Measurements from ENCODE around the gene DLG3.

Gene DLG3

DNA sequence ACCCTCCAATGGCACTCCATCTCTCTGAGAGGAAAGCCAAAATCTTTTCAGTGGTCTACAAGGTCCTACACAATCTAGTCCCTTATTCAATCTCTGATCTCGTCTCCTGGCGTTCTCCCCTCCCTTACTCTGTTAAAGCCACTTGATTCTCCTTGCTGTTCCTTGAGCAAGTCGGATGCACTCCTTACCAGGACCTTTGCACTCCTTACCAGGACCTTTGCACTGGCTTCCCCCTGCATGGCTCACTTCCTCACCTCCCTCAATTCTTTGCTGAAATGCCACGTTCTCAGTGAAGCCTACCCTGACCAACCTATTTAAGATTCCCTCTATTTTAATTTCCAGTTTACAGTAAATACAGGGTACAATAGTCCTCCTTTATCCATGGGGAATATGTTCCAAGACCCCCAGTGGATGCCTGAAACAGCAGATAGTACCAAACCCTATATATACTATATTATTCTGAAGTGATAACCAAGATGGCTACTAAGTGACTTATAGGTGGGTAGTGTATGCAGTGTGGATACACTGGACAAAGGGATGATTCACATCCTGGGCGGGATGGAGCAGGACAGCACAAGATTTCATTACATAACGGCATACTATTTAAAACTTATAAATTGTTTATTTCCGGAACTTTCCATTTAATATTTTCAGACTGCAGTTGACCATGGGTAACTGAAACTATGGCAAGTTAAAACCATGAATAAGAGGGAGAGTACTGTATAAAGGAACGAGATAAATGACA, 6.5 kb upstream of the DLG3 start:
- DNase-seq, result no peak

DNA sequence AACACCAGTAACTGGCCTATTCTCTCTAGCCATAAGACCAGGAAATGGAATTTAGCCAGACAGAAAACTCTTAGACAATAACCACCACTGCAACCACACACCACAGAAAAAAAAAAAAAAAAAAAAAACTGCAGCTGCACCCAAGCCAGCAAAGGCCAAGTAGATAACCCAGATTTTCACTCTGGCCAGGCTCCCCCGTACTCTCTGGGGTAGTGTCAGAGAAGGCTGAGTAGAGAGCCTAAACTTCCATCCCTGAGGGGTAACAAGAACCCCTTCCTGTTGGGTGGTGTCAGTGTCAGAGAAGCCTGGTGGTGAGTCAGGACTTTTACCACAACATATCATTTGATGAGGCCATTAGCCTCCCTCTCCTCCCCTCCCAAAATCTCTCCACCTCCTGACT, 5.6 kb upstream of the DLG3 start:
- no peak for DNase-seq

DNA sequence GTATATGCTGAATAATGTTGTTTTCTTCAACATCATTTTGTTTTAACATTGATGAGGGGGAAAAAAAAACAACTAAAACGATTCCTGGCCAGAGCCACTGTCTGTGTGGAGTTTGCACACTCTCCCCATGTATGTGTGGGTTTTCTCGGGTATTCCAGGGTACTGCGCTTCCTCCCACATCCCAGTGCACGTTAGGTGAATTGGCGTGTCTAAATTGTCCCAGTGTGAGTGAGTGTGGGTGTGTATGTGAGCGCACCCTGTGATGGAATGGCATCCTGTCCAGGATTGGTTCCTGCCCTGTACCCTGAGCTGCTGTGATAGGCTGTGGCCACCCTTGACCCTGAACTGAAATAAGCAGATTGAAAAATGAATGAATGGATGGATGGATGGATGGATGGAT, 2.4 kb upstream of the DLG3 start:
- DNase-seq, result no peak

DNA sequence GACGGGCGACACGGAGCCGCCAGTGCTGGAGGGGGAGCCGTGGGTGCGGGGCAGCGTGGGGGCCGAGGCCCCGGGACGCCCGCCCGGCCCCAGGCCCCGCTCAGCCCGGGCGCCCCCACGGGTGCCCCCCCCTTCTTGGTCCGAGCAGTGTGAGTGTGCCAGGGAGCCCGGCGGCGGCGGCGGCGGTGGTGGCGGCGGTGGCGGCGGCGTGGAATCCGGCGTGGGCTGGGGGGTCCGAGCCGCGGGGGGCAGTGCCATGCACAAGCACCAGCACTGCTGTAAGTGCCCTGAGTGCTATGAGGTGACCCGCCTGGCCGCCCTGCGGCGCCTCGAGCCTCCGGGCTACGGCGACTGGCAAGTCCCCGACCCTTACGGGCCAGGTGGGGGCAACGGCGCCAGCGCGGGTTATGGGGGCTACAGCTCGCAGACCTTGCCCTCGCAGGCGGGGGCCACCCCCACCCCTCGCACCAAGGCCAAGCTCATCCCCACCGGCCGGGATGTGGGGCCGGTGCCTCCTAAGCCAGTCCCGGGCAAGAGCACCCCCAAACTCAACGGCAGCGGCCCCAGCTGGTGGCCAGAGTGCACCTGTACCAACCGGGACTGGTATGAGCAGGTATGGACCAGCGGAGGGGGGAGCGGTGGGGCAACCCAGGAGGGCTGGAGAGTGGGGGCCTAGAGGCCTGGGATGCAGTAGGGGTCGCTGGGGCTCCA, 466 bp downstream of the DLG3 start:
- DNase-seq, result no peak

DNA sequence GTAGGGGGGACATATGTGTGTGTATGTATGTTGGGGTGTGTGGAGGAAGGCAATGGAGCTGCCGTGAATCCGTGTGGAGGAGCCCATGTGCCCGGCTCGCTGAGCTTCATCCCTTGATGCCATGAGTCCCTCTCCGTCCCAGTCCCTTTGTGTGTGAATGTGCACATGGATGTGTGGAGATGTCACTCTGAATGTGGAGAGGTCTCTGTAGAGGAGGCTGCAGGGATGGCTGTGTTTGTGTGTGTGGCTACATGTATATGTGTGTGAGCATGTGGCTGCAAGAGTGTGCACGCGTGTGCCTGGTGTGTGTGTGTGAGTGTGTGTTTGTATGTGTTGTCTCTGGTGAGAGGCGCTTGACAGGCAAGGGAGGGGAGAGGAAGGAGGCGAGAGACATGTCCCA, 1.3 kb downstream of the DLG3 start:
- DNase-seq, result no peak

DNA sequence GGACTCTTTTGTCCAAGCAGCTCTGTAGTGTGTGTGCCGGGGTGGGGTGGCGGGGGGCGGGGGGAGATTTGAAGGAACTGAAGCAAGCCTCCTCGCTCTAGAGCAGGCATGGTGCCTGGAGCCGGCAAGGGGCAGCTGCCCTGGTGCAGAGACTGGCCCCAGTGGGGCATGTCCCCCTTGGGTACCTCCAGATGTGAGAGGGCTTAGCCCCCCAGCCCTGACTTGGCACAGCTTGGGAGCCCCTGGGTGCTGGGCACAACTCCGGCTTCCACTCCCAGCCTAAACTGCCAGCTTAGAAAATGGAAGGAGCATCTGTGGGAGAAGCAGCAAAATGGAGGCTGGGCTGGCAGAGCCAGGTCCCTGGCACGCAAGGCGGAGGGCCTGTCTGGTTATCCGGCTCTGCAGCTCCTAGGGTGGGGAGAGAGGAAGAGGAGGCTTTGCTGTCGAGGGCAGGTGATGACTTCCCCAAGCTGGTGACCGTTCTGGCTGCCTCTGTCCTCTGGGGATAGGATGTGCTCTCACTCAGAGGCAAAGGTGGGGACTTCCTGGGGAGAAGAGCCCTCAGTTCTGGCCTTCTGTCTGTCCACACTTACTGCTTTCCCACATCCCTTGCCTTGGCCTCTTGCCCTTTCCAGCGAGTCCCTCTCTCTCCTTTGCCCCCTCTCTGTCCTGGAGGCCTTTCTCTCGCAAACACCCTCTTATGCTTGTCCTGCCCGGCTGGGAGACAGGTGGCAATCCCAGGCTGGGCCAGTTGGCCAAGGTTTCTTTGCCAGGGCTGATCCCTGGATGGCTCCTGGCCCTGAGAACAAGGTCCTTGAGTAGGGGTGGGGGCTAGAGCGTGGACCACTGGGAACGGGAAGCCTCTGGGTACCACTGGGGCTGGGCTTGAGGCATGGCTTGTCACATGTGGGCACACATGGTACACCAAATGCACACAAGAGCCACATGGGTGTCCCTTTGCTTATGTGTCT, 2.0 kb downstream of the DLG3 start:
- no peak for DNase-seq

DNA sequence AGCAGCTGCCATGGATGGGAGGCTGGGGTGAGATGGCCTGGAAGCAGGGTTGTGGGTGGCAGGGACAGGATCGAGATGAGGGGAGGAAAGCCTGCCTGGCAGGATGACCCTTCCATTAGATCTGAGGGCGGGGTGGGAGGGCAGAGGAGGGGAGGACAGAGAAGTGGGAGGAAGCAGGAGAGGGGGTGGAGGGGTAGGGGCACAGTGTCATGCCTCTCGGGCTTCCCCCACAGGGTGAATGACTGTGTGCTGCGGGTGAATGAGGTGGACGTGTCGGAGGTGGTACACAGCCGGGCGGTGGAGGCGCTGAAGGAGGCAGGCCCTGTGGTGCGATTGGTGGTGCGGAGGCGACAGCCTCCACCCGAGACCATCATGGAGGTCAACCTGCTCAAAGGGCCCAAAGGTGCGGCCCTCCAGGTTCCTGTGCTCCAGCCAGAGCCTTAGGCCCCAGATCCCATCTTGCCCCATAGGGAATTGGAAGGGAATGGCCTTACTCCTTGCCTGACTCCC, 4.9 kb downstream of the DLG3 start:
- no peak for DNase-seq

DNA sequence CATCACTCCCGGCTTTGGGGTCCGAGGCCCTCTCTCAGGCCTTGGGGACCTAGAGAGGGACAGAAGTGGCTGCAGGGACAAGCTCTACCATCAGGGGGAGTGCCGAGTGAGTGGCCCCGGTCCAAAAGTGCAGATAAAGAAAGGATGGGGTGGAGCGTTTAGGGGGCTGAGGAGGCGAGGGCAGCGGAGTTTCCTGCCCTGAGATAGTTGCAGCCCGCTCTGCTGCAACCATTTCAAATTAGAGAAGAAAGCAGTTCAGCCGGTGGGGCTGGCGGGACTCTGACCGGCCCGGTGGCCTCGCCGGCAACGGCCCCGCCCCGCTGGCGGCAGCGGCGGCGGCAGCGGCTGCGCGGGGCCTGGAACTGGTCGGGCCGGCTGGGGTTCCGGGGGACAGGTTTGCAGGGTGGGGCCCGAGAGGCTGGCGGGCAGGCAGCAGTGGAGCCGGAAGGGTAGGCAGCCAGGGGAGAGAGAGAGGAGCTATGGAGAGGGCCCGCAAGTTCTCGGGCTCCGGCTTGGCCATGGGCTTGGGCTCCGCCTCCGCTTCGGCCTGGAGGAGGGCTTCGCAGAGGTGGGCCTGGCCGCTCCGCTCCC, 7.6 kb downstream of the DLG3 start:
- DNase-seq, result peak; percentile 62 to 70

DNA sequence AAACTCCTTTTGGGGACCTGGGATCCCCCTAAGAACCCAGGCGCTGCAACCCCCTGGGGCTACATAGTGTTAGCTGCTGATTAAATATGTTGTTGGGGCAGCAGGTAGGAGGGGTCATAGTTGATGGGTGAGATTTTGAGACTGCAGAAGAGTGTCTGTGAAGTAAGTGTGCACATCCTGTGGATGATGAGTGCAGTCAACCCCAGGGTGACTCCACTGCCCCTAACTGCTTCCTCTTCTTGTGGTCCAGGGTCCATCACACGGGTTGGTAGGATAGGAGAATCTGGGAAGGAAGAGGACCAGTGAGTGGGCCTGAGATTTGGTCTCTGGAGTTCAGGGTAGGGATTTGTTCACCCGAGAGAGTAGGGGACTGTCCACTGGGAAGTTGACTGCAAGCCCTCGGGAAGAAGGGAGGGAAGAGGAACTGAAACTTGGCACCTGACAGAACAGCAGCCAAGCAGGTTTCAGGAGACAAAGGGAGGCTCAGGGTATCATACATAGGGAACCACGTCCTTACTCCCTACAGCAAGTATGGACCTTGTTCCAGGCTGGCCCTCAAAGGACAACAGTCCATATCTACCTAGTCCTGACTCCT, 8.5 kb downstream of the DLG3 start:
- no peak for DNase-seq

DNA sequence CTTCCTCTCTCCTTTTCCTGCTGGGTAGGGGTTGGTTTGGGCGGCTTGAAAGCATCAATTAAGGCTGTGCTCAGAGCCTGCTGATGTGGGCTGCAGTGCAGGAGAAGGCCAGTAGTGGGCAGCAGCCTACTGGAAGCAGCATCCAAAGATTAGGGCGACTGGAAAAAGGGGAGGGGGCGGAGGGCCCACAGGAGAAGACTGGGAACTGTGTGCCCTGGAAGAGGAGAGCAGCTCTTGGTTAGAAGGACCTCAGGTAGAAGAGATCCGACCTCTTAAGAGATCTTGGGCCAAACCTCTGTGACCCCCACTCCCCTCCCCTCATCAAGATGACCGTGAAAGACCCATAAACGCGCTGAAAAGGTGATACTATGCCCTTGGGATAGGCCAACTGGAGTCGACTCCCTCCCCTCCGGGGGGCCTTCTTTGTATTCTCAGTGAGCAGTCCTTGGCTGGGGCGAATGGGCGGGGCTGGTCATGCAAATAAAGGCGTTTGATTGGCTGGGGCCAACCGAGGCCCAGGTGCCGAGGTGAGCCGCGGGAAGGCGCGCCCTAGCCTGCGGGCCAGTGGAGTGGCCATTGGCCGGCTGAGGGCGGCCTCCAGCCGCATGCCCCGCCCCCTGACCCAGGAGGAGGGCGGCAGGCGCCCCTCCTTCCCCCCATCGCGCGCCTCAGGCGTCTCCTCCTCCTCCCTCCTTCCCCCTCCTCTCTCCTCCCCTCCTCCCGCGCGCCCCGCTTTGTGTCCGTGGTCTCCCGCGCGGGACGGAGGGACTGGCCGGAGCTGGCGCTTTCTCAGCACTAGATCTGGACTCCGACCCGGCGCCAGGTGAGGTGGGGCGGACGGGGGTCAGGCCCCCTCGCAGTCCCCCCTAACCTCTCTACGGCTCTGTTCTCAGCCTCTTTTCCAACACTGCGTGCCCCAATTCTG, 10.1 kb downstream of the DLG3 start:
- peak; percentile 71 to 77 for DNase-seq

DNA sequence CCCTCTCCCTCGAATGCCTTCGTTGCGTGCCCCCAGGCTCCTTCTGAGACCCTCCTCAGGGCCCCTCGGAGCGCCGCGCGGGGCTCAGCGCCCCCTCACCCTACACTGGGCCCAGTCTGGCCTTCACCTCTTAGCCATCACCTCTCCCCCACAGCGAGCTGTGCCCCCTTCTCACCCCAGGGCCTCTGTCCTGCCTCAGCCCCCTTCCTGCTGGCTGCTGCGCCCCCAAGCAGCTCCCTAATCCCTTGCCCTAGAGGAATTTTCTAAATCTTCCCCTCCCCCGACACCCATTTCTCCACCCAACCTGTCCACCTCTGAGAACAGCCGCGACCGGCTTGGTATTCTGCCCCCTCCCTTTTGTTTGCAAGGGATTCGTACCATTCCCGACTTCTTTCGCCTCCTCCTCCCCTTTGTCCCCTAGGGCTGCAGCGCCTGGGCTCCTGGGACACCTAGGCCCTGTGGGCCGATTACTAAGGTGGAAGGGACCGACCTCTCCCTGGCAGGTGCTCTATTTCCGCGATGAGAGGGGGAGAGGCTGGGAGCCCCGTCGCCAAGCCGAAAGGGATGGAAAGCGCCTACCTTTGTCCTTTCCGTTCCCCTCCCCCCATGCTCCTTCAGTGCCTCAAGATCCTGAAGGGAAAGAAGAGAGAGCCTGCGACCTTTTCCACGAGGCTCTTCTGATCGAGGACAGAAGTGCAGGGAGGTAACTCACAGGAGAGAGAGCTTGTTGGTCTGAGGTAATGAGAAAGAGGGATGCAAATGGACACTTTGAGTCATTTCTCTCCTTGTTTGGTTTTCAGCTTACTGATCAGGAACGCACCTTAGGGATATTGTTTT, 10.9 kb downstream of the DLG3 start:
- peak in 1 of 2 experiments; percentile 10 for DNase-seq

DNA sequence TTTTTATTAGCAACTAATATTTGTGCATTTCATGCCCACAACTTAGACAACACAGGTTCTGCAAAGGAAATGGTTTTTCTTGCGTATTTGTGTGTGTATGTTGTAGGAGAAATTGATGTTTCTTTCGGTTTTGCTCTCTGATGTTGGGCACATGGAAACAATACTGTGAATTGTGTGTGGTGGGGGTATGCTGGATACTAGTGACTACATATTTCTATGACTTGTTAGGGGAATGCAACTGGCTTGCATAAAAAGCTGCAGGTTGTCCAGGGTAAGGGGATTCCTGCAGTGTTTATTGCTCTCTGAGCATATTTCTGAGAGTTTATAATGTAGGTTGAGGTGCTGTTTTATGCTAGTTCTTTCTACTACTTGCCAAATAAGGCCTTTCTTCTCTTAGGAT, 11.6 kb downstream of the DLG3 start:
- no peak for DNase-seq

DNA sequence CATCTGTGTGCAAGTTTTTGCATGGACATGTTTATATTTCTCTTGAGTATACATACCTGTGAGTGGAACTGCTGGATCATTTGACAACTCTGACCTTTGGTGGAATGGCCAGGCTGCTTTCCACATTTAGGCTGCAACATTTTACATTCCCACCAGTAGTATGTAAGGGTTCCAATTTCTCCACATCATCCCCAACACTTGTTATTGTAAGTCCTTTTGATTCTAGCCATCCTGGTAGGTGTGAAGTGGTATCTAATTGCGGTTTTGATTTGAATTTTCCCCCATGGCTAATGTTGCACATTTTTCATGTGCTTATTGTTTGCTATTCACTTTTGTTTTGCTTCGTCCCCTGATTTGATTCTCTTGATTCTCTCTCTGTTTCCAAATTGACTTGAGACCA, 16.4 kb downstream of the DLG3 start:
- DNase-seq, result no peak

DNA sequence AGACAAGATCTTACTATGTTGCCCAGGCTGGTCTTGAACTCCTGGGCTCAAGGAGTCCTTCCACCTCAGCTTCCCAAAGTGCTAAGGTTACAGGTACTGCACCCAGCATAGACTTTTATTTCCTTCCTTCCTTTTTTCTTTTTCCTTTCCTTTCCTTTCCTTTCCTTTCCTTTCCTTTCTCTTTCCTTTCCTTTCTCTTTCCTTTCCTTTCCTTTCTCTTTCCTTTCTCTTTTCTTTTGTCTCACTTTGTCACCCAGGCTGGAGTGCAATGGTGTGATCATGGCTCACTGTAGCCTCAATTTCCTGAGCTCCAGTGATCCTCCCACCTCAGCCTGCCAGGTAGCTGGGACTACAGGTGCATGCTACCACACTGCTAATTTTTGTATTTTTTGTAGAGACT, 19.4 kb downstream of the DLG3 start:
- no peak for DNase-seq

DNA sequence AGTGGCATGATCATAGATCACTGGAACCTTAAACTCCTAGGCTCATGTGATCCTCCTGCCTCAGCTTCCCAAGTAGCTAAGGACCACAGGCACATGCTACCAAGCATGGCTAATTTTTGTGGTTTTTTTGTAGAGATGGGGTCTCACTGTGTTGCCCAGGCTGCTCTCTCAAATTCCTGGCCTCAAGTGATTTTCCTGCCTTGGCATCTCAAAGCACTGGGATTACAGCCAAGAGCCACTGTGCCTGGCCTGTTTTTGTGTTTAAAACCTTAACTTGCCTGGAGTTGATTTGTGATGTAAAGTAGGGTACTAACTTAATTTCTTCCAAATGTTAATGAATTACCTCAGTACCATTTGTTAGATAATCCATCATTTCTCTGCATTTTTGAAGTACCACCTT, 22.3 kb downstream of the DLG3 start:
- DNase-seq, result no peak

DNA sequence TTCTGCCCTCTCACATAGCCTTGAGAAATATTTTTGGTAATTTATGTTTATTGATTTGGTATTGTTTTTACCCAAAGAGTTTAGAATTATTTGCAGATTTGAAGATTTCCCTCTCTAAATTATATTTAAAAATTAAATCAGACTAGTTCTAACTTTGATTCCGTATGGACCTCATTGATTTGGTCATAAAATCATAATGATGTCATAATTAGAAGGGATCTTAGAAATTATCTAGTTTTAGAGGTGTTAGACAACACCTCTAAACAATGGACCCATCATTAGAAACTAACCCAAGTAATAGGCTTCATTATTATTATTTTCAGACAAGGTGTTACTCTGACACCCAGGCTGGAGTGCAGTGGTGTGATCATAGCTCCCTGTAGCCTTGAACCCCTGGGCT, 24.1 kb downstream of the DLG3 start:
- no peak for DNase-seq

DNA sequence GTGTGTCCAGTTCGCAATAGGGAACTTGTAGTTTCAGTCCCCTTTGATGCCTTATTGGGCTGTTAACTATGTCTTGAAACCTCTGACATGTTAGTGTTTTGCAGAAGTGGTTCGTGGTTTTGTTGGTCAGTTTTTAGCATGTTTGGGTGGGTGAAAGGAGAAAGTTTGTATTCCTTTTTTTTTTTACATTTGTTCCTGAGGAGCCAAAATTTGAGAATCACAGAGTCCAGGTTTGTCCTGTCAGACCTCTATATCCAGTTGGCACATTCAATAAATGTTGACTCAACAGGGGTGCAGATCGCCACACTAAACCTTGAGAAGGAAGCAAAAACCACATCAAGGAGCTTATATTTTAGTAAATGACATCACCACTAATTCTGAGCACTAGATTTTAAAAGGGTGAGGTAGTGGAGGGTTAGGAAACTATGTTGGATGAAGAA, 26.2 kb downstream of the DLG3 start:
- no peak for DNase-seq

DNA sequence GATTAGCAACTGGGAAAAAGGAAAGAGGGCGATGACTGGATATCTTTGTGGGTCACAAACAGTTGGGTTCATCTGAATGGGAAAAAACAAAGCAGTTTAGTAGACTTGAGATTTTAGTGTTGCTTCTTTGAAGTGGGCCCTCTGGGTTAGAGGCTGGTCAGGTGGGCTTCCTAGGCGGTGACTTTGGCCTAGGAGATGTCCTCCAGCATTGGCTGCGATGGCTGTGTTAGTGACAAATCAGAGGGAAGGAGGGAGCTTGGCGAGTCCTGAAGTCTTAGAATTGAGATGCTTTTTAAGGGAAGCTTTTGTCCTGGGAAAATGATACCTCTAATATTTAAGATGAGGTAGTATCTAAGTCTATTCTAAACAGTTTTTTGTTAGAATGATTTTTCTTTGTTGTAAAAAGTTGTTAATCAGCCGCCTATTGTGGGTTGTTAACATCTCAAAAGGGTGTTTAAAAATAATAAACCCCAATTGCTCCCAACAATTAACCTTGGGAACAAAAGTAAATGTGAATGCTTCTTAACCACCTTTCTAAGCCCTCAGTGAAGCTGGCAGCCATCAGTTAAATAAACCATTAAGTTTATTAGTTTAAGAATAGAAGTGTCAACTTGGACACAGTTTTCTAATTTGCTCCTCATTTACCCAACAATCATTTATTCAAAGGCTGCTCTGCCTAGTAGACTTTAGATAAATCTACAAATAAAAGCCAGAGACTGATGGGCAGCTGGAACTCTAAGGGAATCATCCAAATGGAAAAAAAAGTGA, 31.7 kb downstream of the DLG3 start:
- DNase-seq, result no peak

DNA sequence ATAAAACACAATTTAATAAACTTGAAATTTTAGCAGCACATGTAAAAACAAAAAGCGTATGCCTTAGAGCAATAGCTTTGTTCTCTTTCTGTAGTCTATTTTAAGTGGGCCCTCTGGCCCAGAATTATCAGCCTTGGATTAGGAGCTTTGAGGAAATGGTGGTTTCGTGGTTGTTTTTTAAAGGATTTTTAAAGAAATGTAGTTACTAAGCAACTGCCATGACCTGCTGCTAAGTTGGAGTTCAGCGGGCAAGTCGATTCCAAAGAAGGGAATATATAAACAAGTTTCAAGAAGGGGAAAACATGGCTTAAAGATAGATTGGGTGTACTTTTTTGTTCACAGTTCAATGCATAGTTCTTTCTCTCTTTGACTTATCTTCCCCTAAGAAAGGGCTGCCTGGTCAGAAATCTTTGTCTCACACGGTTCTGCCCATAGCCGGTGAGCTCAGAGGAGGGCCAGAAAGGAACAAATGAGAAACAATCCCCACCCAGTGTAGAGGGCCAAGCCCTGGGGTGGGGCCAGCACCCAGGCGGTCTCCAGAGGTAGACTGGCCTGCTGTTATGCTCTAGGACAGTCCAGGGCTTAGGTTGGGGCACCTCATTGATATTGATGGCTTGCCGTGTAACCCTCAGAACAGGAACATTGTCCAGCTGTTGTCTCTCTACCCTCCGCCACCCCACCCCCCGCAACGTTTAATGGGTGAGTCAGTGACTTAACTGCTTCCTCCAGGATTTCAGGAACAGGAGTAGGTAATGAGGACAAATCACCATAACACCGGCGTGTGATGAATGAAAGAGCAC, 32.5 kb downstream of the DLG3 start:
- no peak for DNase-seq
